Activated T-cell treated with anti-CD3 and anti-CD28 coated beads, Interleukin-2, amount 50 U/mL, for 1 hour (primary cell): ENCODE data around the gene SH2D3C.
"Not testable (repeated sequence)": the region's sequence is repeated elsewhere in the genome, so short reads cannot be mapped to it uniquely, and the experiment has no call there.

Source experiments
- DNase-seq: peaks from one replicate; pipeline ENCODE4 v3.0.0-alpha.2; 2020

SH2D3C gene

DNA sequence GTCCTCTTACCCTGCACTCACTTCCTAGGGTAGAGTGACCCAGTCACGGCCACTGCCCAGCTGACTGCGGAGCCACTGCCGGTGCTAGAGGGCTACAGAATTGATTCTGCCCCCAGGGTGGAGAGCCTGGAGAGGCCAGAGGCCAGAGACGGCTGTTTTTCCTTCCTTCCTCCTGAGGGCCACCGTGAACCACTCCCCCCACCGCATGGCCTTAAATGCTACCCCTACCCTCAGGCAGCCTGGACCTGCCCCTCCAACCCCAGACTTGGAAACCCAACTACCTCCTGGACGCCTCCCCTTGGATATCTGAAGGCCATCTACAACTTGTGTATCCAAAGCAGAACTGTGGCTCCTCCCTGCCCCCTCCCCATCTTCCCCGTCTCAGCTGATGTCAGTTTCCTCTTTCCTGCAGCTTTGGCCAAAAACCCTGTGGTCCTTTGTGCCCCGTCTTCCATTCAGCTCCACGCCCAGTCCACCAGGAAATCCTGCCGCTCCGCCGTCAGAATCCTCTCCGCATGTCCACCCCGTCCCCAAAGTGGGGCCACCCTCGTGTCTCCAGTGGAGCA is 16.3 kb downstream of the SH2D3C start:
- no peak for DNase-seq

- no peak for DNase-seq
These were observed 16.9 kb downstream of the SH2D3C start for GRCh38 chr9:127761491-127761956.

DNA sequence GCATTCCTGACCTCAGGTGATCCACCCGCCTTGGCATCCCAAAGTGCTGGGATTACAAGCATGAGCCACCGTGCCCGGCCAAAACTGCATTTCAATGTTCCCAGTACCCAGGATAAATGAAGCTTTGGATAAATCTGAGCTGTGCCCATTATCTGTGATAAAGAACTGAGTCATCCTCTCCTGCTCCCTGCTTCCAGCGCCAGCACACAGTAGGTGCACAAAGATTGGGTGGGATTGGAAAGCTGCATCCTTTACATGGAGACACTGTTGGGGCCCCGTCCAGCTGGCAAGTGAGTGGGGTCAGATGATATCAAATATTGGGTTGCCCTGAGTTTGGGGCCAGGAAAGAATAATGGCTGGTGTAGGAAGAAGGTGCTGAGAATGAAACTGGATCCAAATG is 17.4 kb downstream of the SH2D3C start:
- DNase-seq = no peak

GRCh38 chr9:127758843-127759242 is 19.6 kb downstream of the SH2D3C start:
- no peak for DNase-seq

DNA sequence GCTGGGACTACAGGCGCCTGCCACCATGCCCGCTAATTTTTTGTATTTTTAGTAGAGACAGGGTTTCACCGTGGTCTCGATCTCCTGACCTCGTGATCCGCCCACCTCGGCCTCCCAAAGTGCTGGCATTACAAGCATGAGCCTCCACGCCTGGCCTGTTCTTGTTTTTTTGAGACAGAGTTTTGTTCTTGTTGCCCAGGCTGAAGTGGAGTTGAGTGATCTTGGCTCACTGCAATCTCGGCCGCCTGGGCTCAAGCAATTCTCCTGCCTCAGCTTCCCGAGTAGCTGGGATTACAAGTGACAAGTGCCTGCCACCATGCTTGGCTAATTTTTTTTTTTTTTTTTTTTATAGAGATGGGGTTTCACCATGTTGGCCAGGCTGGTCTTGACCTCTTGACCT is 21.7 kb downstream of the SH2D3C start:
- DNase-seq = not testable (repeated sequence)

GRCh38 chr9:127756233-127756632 is 22.2 kb downstream of the SH2D3C start:
- no peak for DNase-seq

DNA sequence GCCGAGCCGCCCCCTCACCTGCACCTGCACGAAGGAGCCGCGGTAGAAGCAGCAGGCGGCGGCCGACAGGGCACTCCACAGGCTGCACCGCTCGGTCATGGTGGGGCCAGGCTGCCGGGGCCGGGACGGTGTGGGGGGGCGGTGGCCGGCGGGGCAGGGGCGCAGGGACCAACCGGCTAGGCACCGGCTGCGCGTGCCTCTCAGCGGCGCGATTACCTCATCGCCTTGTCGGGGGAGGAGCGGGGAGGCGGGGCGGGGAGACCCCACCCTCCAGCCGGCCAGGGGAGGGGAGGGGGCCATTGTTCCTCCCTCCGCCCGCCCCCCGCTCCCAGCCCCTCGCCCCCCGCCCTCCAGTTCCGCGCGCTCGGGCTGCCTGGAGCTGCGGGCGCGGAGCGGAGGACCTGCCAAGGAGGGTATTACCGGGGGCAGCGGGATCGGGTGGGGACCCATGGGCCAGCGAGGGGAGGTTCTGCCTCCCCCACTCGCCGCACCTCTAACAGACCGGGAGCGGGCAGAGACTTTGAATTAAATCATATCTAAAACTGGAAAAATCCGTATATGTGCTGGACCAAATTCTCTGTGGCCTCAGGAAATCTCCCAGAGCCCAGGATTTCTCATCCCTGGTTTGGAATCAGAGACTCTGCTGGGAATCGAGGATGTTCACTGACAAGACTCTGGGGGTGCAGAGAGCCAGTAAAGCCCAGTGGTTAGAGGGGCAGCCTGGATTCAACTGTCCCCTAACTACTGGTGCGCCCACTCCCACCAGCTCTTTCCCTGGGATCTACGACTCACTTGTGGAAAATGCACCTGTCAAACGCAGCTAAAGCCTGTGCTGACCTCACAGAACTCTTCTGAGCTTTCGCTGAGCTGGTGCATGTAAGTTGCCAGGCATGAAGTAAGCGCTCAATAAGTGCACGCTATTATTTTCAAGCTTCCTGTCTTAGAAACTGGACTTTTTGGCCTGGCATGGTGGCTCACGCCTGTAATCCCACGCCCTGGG is 23.1 kb downstream of the SH2D3C start:
- DNase-seq = no peak

DNA sequence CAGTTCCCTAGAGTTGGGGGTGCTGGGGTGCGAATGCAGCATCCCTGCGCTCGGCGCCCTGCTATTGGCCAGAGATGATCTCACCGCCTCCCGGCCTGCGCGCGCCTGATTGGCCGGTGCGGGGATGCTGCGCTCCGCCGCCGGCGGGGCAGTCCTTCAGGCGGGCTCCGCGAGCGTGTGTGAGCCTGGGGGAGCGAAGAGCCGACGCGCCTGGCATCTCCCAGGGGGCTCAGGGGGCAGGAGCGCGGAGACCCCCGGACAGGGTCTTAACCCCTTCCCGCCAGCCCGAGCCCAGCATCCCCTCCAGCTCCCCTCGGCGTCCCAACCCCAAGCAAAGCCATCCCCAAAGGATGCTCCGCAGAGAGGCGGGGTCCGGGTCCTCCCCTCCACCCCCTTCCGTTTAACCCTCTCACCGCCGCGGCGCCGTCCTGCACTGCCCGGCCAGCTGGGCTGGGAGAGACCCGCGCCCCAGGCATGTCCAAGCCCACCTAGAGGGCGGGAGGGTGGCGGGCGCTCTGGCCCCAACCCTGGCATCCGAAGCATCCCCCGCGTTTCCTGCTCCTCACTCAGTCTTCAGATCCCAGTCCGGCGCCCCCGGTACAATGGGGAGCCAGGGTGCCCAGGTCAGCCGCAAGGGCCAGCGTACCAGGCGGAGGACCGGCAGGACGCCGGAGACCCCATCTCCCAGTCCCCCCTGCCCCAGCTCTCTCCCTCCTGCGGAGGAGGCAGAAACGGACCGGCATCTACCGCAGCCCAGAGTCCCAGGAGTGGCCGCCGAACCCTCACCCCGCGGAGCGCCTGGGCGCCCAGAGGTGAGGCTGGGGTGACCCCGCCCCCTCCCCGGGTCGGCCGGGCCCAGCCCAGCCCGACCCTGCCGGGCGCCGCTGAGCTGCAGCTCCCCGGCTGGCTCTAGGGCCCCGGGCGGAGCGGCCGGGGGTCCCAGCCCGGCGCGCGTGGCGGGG is 24.1 kb downstream of the SH2D3C start:
- no peak for DNase-seq

DNA sequence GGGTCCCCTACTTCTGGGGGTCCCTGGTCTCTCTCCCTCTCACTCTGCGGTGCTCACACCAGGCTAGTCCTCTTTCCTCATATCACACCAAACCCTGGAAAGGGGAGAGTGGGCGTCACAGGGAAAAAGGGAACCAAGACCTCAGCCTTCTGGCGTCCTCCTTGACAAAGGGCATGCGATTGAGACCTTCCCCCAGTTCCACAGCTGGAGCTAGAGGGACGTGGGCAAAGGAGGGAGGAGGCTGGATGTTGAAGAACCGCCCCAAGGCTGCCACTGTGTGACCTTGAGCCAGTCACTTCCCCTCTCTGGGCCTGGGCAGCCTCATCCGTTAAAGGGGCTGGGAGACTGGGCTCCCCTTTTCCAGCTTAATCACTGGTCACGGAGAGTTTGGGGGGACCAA is 24.8 kb downstream of the SH2D3C start:
- no peak for DNase-seq

GRCh38 chr9:127753148-127753547 is 25.3 kb downstream of the SH2D3C start:
- DNase-seq = no peak

DNA sequence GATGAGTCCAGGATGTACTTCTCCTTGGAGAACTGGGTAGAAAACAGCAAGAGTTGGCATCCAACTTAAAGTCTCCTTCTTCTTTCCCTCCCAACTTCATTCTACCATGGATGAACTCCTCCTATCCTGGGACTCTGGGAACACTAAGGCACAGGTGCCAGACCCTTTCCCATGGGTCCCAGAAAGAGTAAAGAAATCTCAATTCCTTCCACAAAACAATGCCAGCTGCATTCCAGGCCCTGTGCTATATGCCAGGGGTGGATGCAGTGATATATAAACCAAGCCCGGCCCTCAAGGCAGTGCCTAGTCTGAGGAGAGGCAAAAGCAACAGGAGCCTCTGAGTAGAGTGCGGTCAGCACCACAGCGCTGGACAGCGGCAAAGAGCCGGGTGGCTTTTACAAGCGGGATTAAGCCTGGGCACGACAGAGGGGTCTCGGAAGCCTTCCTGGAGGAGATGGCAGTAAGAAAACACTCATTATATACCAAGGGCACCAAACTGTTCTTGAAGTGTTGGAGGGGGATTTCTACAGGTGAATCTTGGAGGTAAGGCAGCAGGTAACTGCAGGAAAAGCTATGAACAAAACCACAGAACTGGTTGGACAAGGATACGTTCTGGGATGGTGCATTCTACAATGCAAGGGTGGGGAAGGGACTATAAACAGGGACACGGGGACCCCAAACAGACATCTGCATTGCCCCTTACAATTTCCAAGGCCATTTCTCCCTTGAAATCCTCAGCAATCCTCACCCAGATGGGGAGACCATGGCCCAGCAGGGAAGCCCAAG is 27.0 kb downstream of the SH2D3C start:
- DNase-seq = no peak

- DNase-seq = no peak
These were observed 29.2 kb downstream of the SH2D3C start for GRCh38 chr9:127749090-127749787.

DNA sequence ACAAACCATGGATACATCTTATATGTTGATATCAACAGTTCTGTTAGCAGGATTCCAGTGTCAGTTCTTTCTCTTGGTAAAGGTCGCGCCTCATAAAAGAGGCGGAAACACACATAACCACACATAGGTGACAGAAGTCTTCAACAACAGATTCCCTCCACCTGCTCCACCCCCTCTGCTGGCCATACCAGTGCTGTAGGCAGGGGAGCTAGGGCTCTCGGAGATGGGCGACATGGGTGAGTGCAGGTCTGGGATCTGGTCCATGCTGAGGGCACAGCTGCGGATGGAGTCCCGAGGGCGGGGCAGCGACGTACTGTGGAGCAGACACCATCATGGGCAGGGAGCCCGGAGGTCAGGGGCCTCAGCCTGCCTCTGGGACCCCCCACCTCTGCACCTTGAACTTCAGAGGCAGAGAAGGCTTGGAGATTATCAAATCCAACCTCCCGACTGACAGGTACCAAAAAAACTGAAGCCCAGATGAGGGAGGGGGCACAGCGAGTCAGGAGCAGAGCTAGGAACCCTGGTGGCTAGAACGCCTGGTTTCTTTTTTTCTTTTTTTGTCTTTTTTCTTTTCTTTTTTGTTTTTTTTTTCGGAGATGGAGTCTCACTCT is 31.4 kb downstream of the SH2D3C start:
- peak; percentile 43 for DNase-seq

DNA sequence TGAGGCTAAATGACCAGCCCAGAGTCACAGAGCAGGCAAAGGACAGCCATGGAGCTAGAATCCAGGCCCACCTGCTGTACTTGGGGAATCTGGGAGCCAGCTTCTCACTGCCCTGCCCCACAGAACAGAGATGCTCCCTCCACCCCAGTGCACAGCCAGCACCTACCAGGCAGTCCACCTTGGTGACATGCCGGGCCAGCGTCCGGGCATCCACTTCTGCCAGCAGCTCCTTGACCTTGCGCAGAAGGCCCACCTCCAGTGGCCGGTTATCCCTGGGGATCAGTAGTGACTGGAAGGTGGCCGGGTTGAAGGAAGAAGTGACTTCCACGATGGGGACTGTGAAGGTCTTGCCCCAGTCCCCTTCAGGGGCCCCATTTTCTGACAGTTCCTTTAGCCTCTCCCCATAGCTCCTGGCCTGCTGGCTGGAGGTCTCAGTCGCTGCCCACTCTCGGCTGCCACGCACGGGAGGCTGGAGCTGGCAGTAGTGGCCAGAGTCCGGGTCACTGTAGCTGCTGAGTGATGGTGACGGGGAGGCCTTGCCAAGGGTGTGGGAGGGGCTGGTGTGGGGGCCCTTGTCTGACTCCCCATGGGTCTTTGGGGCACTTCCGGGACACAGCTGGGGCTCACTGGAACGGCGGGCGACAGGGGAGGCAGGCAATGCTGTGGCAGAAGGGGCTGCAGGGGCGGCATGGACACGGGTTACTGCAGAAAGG is 33.9 kb downstream of the SH2D3C start:
- no peak for DNase-seq

- DNase-seq = no peak
These were observed 35.9 kb downstream of the SH2D3C start for GRCh38 chr9:127742435-127743088.

DNA sequence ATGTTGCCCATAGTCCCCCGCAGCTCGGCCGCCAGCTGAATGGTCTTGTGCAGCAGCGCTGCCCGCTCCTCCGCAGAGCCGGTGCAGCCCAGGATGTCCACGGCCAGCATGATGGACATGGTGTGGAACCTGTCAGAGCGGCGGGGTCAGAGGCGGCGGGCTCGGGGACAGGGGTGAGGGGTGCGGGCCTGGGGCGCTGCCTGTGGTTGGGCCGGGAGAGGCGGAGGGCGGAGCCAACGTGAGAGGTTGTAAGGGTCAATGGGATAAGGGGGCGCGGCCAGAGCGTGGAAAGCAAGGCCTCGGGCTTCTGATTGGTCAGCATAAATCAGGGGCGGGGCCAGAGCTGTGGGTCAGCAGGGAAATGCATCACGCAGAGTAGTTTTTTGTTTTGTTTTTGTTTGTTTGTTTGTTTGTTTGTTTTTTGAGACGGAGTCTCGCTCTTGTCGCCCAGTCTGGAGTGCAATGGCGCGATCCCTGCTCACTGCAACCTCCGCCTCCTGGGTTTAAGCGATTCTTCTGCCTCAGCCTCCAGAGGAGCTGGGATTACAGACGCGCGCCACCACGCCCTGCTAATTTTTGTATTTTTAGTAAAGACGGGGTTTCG is 36.5 kb downstream of the SH2D3C start:
- DNase-seq = no peak

GRCh38 chr9:127739614-127740330 is 38.7 kb downstream of the SH2D3C start:
- no peak for DNase-seq

GRCh38 chr9:127738666-127739065 is 39.8 kb downstream of the SH2D3C start:
- DNase-seq = no peak
